Activated naive CD8-positive, alpha-beta T cell treated with anti-CD3 and anti-CD28 coated beads, Interleukin-2, amount 50 U/mL, for 24 hours (primary cell): ENCODE data around the gene AANAT.
"Not testable (repeated sequence)": the region's sequence is repeated elsewhere in the genome, so short reads cannot be mapped to it uniquely, and the experiment has no call there.

Experiments
- ATAC-seq: fragments of 150-1000 bp; cut with Tn5 transposase; one replicate; pipeline ENCODE4 v1.10.0; 2021
- DNase-seq: peaks from one replicate; pipeline ENCODE4 v3.0.0; 2021
- H3K27ac Mint-ChIP-seq: one replicate; pipeline ENCODE4 v1.8.0; 2021; ENCODE audit warnings: mild to moderate bottlenecking, mixed read lengths
- H3K27me3 Mint-ChIP-seq: one replicate; pipeline ENCODE4 v1.8.0; 2021; ENCODE audit warnings: mixed read lengths
- H3K36me3 Mint-ChIP-seq: one replicate; pipeline ENCODE4 v1.8.0; 2021; ENCODE audit warnings: low read depth, mixed read lengths
- H3K4me1 Mint-ChIP-seq: one replicate; pipeline ENCODE4 v1.8.0; 2021; ENCODE audit warnings: mixed read lengths
- H3K4me3 Mint-ChIP-seq: one replicate; pipeline ENCODE4 v1.8.0; 2021; ENCODE audit warnings: mild to moderate bottlenecking, moderate library complexity, mixed read lengths
- H3K9me3 Mint-ChIP-seq: one replicate; pipeline ENCODE4 v1.8.0; 2021; ENCODE audit warnings: mixed read lengths

Gene AANAT

GRCh38 chr17:76497979-76498875, 30.8 kb downstream of the AANAT start:
- Mint-ChIP-seq H3K36me3 (peaks cover 2% of the 10 kb centered on the region), H3K4me1 (peaks cover 73% of the 10 kb centered on the region), H3K9me3 (no peaks in the 10 kb centered on the region), H3K27me3 (no peaks in the 10 kb centered on the region), H3K27ac (peak overlapping the region; percentile 54), H3K4me3 (peak overlapping the region; percentile 88)
- DNase-seq (no peak), ATAC-seq (no peak)

- ATAC-seq (no peak), DNase-seq (no peak)
- peaks cover 66% of the 10 kb centered on the region for H3K4me1 Mint-ChIP-seq
- peak overlapping the region; percentile 88 for H3K4me3 Mint-ChIP-seq
- H3K27me3 Mint-ChIP-seq, result no peaks in the 10 kb centered on the region
- peak overlapping the region; percentile 54 for H3K27ac Mint-ChIP-seq
- H3K9me3 Mint-ChIP-seq, result no peaks in the 10 kb centered on the region
- H3K36me3 Mint-ChIP-seq, result peaks cover 2% of the 10 kb centered on the region
Observed at GRCh38 chr17:76498876-76499251, 31.5 kb downstream of the AANAT start.

- no peak overlapping the region for H3K27ac Mint-ChIP-seq
Observed at GRCh38 chr17:76499267-76499667, 31.9 kb downstream of the AANAT start.

GRCh38 chr17:76500074-76500746, 32.8 kb downstream of the AANAT start:
- Mint-ChIP-seq H3K27me3 (no peaks in the 10 kb centered on the region), H3K4me1 (peaks cover 55% of the 10 kb centered on the region), H3K27ac (peak overlapping the region; percentile 66), H3K36me3 (peaks cover 2% of the 10 kb centered on the region), H3K9me3 (no peaks in the 10 kb centered on the region), H3K4me3 (peak overlapping the region; percentile 88)
- ATAC-seq (no peak), DNase-seq (no peak)

More at GRCh38 chr17:76499267-76499667, 31.9 kb downstream of the AANAT start:
- ATAC-seq (no peak), DNase-seq (no peak)
- H3K4me3 Mint-ChIP-seq, result peak overlapping the region; percentile 88
- H3K9me3 Mint-ChIP-seq, result no peaks in the 10 kb centered on the region
- peaks cover 2% of the 10 kb centered on the region for H3K36me3 Mint-ChIP-seq
- H3K27me3 Mint-ChIP-seq, result no peaks in the 10 kb centered on the region
- peaks cover 62% of the 10 kb centered on the region for H3K4me1 Mint-ChIP-seq

- no peaks in the 10 kb centered on the region for H3K9me3 Mint-ChIP-seq
- no peaks in the 10 kb centered on the region for H3K27me3 Mint-ChIP-seq
- H3K27ac Mint-ChIP-seq, result peak overlapping the region; percentile 66
- peaks cover 54% of the 10 kb centered on the region for H3K4me1 Mint-ChIP-seq
- H3K36me3 Mint-ChIP-seq, result peaks cover 2% of the 10 kb centered on the region
- DNase-seq (no peak), ATAC-seq (peak; percentile 18)
- peak overlapping the region; percentile 88 for H3K4me3 Mint-ChIP-seq
Observed at GRCh38 chr17:76500747-76501017, 33.3 kb downstream of the AANAT start.

- ATAC-seq, result peak; percentile 83
- Mint-ChIP-seq H3K27ac (peak within 1 kb of the TSS; percentile 79), H3K4me1 (peaks cover 49% of the 10 kb centered on the region), H3K27me3 (no peaks in the 10 kb centered on the region), H3K9me3 (no peaks in the 10 kb centered on the region), H3K4me3 (peak within 1 kb of the TSS; percentile 88), H3K36me3 (peaks cover 2% of the 10 kb centered on the region)
- peak; percentile 98 for DNase-seq
Observed at GRCh38 chr17:76501018-76501826, 33.8 kb downstream of the AANAT start, which contains the start of gene RHBDF2. Gene RHBDF2 (minus strand): TSS chr17:76501423. CDS start chr17:76481524, 19,899 bp downstream.

GRCh38 chr17:76501827-76502307, 34.5 kb downstream of the AANAT start:
- H3K4me1 Mint-ChIP-seq, result peaks cover 51% of the 10 kb centered on the region
- peaks cover 2% of the 10 kb centered on the region for H3K36me3 Mint-ChIP-seq
- H3K9me3 Mint-ChIP-seq, result no peaks in the 10 kb centered on the region
- ATAC-seq, result no peak
- H3K27ac Mint-ChIP-seq, result peak overlapping the region; percentile 79
- H3K27me3 Mint-ChIP-seq, result no peaks in the 10 kb centered on the region
- peak overlapping the region; percentile 88 for H3K4me3 Mint-ChIP-seq
- DNase-seq, result no peak

GRCh38 chr17:76502341-76503211, 35.2 kb downstream of the AANAT start:
- H3K4me3 Mint-ChIP-seq, result no peak overlapping the region
- peaks cover 2% of the 10 kb centered on the region for H3K36me3 Mint-ChIP-seq
- H3K4me1 Mint-ChIP-seq, result peaks cover 45% of the 10 kb centered on the region
- no peaks in the 10 kb centered on the region for H3K27me3 Mint-ChIP-seq
- no peaks in the 10 kb centered on the region for H3K9me3 Mint-ChIP-seq
- DNase-seq (no peak), ATAC-seq (no peak)
- H3K27ac Mint-ChIP-seq, result no peak overlapping the region

GRCh38 chr17:76504117-76504516, 36.7 kb downstream of the AANAT start:
- H3K9me3 Mint-ChIP-seq, result no peaks in the 10 kb centered on the region
- peaks cover 32% of the 10 kb centered on the region for H3K4me1 Mint-ChIP-seq
- H3K27ac Mint-ChIP-seq, result no peak overlapping the region
- H3K36me3 Mint-ChIP-seq, result no peaks in the 10 kb centered on the region
- H3K4me3 Mint-ChIP-seq, result no peak overlapping the region
- no peak for DNase-seq
- ATAC-seq, result no peak
- H3K27me3 Mint-ChIP-seq, result no peaks in the 10 kb centered on the region

GRCh38 chr17:76506408-76507345, 39.3 kb downstream of the AANAT start:
- Mint-ChIP-seq H3K4me1 (peaks cover 16% of the 10 kb centered on the region), H3K27ac (peak overlapping the region; percentile 62), H3K9me3 (no peaks in the 10 kb centered on the region), H3K27me3 (no peaks in the 10 kb centered on the region), H3K36me3 (no peaks in the 10 kb centered on the region), H3K4me3 (no peak overlapping the region)
- DNase-seq (peak; percentile 90), ATAC-seq (peak; percentile 86)

- not testable (repeated sequence) for H3K27ac Mint-ChIP-seq, DNase-seq, H3K36me3 Mint-ChIP-seq, H3K27me3 Mint-ChIP-seq, H3K4me3 Mint-ChIP-seq, H3K9me3 Mint-ChIP-seq, ATAC-seq
- H3K4me1 Mint-ChIP-seq, result peaks cover 23% of the 10 kb centered on the region
Observed at GRCh38 chr17:76508472-76509063, 41.2 kb downstream of the AANAT start.

- no peaks in the 10 kb centered on the region for H3K9me3 Mint-ChIP-seq
- no peaks in the 10 kb centered on the region for H3K27me3 Mint-ChIP-seq
Observed at GRCh38 chr17:76510831-76511244, 43.4 kb downstream of the AANAT start.

More at GRCh38 chr17:76510831-76511244, 43.4 kb downstream of the AANAT start:
- Mint-ChIP-seq H3K27ac (no peak overlapping the region), H3K36me3 (no peaks in the 10 kb centered on the region), H3K4me1 (peaks cover 40% of the 10 kb centered on the region), H3K4me3 (no peak overlapping the region)
- DNase-seq (no peak), ATAC-seq (no peak)
